Measurements from ENCODE around the gene OTOP2.
A peak's percentile ranks its signal among the peaks of the same experiment; 100 is the strongest.
"Not testable (repeated sequence)": the region's sequence is repeated elsewhere in the genome, so short reads cannot be mapped to it uniquely, and the experiment has no call there.

Gene OTOP2

DNA sequence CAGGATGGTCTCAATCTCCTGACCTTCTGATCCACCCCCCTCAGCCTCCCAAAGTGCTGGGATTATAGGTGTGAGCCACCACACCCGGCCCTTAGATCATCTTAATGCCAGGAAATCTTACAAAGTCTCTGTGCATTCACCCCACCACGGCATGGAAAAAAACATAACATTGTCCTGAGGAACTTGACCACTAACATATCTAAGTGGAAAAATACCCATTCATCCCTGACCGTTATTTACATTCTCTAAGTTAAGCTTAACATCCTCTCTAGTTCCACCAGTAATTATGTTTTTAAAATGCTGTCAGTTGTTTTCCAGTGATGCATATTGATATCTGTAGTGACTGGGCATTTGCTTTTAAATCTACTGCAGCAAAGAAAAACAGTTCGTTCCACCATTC is 51.9 kb downstream of the OTOP2 start:
- DNase-seq, result no peak

GRCh38 chr17:74977802-74978201 is 53.7 kb downstream of the OTOP2 start:
- DNase-seq, result no peak

DNA sequence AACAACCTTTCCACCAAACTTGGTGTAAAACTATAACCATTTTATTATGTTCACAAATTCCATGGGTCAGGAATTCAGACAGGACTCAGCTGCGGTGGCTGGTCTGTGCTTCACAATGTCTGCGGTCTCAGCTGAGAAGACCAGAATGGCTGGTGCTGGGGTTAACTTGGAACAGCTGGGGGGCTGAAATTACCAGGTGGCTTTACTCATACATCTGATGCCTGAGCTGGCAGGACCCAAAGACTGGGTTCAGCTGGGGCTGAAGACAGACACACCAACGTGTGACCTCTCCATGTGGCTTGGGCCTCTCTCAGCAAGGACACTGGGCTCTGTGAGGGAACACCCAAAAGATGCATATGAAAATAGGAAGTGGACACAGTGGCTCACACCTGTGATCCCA is 54.2 kb downstream of the OTOP2 start:
- DNase-seq, result no peak

- DNase-seq, result no peak
These were observed 55.5 kb downstream of the OTOP2 start for GRCh38 chr17:74979408-74980146.

- DNase-seq, result no peak
These were observed 57.4 kb downstream of the OTOP2 start for GRCh38 chr17:74981318-74981978.

DNA sequence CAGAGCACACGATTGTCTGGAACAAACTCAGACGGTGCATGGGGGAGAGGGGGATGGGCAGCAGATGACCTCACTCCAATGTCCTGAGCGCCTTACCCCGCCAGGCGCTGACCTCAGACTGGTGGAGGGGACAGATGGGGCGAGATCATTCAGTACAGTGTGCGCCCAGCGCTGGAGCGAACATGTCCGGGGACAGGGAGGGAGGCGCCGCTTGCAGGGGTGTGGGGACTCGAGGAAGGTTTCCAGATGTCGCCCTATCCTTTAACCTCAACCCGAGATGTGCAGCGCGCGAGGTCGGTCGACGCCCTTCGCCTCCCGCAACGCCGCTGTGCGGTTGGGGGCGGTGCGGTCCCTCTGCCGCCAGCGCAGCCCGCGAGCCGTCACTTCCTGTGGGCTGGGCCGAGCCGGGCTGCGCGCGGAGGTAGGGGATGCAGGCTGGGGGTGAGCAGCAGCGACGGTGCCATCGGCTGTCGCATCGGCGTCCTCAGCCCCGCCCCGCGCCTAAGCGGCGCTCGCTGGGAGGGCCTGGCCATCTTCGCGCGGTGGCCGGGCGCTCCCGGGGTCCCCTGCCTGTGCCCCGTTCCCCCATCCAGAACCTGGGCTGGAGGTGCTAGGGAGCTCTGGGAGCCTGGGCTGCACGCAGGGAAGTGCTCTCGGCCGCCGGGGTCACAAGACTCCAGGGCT is 58.0 kb downstream of the OTOP2 start:
- peak; percentile 87 for DNase-seq

GRCh38 chr17:74982663-74983313 is 58.7 kb downstream of the OTOP2 start:
- not testable (repeated sequence) for DNase-seq

Measured in central memory CD4-positive, alpha-beta T cell (primary cell).